Inferior parietal cortex (tissue), 1 donor: ENCODE results near the gene VTCN1.
"Not testable (repeated sequence)": the region's sequence is repeated elsewhere in the genome, so short reads cannot be mapped to it uniquely, and the experiment has no call there.

Experiments
- DNase-seq: peaks from one replicate; pipeline ENCODE4 v3.0.0-alpha.2; 2016; ENCODE audit errors: extremely low spot score

VTCN1 gene

GRCh38 chr1:117123274-117123673 is 87.5 kb downstream of the VTCN1 start:
- DNase-seq, result no peak

GRCh38 chr1:117122330-117123025 is 88.2 kb downstream of the VTCN1 start:
- DNase-seq, result no peak

DNA sequence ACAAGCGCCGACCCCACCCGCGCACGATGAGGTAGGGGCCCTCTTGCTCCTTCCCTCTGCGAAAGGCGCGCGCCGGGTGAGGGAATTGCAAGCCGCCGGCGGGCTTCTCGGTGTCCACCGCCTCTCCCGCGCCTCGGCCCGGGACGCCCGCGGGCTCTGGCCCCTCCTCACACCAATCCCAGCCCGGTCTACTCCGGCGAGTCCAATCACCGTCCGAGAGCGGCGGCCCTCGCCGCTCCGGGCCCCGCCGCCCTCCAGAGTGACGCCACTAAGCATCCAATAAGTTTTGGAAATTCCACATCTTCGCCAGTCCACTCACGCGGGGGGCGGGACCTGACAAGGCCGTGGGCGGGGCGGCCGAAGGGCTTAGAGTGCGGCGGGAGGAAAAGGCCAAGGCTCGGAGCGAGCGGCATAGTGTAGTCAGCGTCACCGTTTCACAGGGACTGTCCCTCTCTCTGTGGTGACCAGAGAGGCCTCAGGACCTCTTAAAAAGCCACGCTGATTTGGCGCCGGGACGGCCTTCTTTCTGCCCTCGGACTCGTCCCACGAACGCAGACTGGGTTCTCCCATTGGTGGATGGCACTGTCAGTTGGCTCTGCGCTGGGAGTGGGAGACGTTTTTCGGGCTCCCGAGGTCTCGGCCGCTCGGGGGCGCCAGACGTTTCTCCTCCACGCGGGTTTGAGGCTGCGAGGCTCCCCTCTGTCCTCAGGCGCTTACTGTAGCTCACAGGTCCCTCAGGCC is 89.0 kb downstream of the VTCN1 start, which contains the start of gene TRIM45:
Gene TRIM45, minus strand, starts transcription at position 161 of the 741 bp plus-strand sequence. CDS start 548 bp downstream, outside the sequence.
- DNase-seq, result peak; percentile 98

DNA sequence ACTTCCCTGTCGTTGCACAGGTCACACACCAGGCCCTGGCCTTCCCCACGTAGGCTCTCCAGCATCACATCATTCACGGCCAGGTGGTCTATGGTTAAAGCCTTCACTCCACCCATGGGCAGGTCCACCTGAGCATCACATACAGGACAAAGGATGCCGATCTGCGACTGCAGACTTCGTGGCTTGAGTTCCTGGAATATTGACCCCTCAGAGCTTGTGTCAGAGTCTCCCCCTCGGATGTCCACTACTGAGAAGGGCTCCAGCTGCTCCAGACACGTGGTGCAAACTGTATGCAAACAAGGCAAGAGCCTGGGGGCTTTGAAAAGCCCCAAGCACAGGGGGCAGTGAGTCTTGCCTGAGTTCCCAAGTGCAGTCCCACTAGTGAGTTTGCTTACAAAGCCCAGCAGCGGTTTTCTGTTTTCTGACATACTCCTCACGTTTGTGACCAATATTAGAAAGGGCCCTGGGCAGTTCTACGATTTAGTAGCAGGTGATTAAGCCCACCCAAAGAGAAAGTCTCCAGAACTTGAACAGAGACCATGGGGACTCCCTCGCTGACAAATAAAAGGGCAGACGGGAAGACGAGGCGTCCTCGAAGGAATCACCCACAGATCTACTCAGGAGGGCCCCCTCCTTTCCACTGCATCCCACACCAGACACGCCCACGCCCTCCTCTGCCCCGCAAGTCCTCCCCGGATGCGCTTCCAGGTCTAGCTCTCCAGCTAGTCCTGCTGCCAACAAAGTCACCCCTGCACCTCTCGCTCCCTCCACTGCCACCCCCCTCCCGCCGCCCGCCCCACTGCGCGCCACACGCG is 89.7 kb downstream of the VTCN1 start:
- DNase-seq, result no peak

DNA sequence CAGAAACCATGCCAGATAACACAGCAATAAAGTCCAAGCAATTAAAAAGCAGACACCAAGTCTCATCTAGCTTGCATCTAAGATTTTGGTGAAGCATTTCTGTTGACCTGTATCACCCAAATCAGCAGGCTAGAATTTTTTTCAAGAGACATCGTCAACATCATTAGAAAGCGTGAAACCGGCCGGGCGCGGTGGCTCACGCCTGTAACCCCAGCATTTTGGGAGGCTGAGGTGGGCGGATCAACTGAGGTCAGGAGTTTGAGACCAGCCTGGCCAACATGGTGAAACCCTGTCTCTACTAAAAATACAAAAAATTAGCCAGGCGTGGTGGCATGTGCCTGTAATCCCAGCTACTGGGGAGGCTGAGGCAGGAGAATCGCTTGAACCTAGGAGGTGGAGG is 91.6 kb downstream of the VTCN1 start:
- DNase-seq, result not testable (repeated sequence)

- DNase-seq, result no peak
Measured at GRCh38 chr1:117118137-117118536, 92.6 kb downstream of the VTCN1 start.

DNA sequence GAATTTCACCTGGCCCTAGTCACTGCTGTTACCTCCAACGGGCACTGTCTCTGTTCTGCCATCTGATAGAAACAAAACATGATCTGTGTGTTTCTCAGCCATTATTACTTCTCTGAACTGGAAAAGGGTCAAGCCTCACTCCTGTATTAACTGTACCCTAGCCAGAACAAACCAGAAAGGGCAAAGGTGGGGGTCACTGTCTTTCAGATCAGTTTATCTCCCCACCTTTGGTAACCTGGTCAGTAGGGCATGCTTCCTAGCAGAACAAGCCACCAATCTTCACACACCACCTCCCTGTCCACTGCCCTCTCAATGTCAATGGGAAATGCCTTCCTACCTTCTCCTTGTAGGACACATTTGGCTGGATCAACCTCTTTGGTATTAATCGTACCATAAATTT is 93.0 kb downstream of the VTCN1 start:
- DNase-seq, result no peak

DNA sequence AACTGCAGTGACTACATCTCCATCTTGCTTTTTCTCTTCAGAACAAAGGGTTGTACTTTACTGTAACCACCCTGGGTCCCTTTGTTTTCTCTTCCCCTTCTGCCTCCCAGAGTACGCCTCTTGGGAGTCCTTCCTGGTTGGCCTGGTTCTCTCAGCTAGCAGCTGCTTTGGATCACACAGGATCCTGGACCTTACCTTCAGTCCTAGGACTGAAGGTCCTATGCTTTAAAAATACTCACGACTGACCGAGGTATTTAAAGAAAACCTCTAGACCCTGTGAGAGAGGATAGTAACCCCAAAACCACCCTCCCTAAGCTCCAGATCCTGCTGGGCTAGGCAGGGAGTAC is 94.0 kb downstream of the VTCN1 start:
- no peak for DNase-seq

- DNase-seq, result no peak
Measured at GRCh38 chr1:117116090-117116783, 94.5 kb downstream of the VTCN1 start.

GRCh38 chr1:117114877-117115276 is 95.8 kb downstream of the VTCN1 start:
- no peak for DNase-seq

- peak; percentile 53 for DNase-seq
Measured at GRCh38 chr1:117113199-117113598, 97.5 kb downstream of the VTCN1 start.

DNA sequence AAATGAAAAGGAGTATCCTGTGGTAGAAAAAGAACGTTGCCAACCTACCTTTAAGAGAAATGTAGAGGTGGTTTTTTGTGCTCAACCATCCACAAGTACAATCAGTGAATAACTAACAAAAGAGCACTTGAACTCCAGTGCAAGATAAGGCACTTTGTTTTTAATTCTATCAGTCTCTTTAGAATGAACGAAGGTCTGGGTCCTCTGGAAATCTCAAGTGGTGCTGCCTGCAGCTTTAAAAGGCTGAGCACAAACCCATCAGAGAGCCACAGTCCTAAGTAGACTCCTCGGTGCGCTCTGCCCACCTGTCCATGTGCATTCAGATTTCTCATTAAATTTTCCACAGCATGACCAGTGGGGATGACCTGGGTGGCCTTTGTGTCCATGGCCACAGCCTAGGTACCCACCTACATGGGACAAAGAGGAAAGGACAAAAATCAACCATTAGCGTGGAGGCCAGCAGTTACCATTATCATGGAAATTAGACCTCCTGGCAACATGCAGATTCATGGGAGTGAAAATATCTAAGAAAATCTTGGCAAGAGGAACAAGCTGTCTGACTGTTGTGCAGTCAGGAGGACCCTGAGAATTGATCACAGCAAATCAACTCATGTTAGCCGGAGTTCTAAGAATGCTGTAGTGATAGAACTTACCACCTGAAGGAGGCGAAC is 98.5 kb downstream of the VTCN1 start:
- DNase-seq, result no peak

GRCh38 chr1:117110774-117111173 is 100.0 kb downstream of the VTCN1 start:
- DNase-seq, result no peak

GRCh38 chr1:117107364-117107763 is 103.4 kb downstream of the VTCN1 start:
- DNase-seq, result no peak

DNA sequence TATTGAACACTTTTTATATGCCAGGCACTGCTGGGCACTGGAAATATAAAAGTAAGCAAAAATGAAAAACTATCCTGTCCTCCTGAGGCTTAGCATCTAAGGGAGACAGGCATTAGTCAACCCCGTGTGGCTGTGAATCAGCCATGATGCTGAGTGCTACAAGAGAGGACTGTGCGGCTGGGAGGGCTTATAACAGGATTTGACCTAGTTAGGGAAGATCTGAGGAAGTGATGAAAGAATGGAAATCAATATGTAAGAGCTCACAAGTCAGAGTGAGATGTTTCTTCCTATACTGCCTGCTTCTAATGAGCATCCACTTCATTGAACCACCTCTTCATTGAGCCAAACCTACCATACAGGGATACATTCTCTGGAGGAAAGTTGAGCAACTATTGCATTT is 104.2 kb downstream of the VTCN1 start:
- DNase-seq, result no peak

DNA sequence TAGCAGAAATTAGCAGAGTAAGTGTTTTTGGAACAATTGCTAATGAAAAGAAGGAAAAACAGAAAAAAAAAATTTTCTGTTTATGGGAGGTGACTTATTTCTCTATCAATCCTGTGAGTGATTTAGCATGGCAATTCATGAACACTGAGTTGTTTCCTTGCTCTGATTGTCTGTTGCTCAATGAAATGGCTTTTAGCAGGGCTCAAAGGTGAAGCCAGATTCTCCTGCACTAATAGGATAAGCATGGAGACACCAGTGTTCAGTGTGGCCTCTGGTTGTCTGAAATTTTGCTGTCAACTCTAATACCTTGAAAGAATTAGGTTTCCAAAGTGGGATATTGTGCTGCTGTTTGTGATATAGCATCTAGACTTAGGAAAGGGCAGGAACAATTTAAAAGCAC is 105.0 kb downstream of the VTCN1 start:
- DNase-seq, result no peak

- no peak for DNase-seq
Measured at GRCh38 chr1:117104986-117105385, 105.7 kb downstream of the VTCN1 start.

DNA sequence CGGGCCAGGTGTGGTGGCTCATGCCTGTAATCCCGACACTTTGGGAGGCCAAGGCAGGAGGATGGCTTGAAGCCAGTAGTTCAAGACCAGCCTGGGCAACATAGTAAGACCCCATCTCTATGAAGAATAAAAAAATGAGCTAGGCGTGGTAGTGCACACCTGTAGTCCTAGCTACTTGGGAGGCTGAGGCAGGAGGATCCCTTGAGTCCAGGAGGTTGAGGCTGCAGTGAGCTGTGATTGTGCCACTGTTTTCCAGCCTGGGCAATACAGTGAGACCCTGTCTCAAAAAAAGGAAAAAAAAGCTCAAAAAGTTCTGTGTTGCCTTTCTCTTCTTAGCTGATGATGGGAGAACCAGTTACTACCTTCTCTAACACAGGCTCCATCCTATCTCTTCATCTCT is 108.9 kb downstream of the VTCN1 start:
- not testable (repeated sequence) for DNase-seq

- no peak for DNase-seq
Measured at GRCh38 chr1:117101334-117101733, 109.4 kb downstream of the VTCN1 start.

DNA sequence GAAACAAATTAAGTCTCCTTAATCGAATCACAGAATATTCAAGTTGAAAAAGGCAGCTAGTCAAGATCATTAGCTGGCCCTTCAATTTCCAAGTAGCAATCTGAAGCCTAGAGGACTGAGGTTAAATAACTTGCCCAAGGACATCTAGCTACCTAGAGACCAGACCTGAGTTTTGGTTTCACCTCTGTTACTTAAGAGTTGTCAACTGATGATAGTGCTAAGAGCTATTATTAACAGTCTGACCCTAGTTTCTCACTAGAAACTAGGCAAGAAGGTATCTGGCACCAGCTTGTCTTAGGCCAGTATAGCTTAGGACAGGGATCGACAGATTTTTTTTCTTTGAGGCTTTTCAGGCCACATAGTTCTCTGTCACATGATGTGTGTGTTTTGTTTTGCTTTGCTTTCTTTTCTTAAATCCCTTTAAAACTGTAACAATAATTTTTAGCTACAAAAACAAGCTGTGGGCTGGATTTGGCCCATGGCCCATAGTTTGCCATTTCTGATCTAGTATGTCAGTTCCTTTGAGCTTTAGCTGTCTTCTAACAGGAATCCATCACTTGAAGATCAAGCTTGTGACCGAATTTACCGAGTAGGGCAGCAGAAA is 112.3 kb downstream of the VTCN1 start:
- no peak for DNase-seq

GRCh38 chr1:117097443-117097842 is 113.3 kb downstream of the VTCN1 start:
- DNase-seq, result peak; percentile 37
